HG03460 (cell line): ENCODE measurements around the gene MT1X.
A peak's percentile ranks its signal among the peaks of the same experiment; 100 is the strongest.

ENCODE experiments used
- ATAC-seq: cut with Tn5 transposase; IDR thresholded peaks from one replicate; pipeline ENCODE4 v1.9.1; 2021; ENCODE audit not compliant: unreplicated experiment

MT1X gene

GRCh38 chr16:56681939-56682702, at the start of gene MT1X:
Gene MT1X, plus strand, starts transcription at chr16:56682470. Its CDS starts 71 bp downstream, at chr16:56682541.
- peak; percentile 98 for ATAC-seq

GRCh38 chr16:56632848-56633365, 49.4 kb upstream of the MT1X start:
- no peak for ATAC-seq

- ATAC-seq = no peak
Measured at GRCh38 chr16:56633535-56633934, 48.7 kb upstream of the MT1X start.

DNA sequence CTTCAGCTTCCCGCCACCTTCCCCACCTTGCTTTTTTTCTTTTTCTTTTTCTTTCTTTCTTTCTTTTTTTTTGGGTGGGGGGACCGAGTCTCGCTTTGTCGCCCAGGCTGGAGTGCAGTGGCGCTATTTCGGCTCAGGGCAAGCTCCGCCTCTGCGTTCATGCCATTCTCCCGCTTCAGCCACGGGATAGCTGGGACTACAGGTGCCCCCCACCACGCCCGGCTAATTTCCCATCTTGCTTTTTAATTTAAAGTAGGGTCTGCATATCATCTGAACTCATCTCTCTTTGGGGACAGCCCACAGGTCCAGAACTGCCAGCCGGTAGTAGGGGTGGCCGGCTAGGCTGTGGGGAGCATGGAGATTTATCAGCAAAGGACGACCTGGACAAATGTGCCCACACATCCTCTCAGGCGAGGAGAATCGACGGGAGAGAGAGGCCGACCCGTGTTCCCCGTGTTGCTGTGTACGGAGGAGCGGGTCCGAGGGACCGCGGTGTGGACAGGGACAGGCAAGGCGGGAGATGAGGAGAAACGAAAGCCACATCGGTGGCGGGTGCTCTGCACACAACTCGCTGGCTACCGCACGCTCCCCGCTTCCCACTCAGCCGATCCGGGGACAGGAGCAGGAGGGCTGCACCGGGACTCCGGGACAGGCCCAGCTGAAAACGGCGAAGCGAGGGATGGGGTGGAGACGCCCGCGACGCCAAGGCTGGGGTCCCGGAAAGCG, 47.4 kb upstream of the MT1X start:
- ATAC-seq = no peak

GRCh38 chr16:56635441-56635967, 46.8 kb upstream of the MT1X start:
- no peak for ATAC-seq

GRCh38 chr16:56636616-56637413, 45.5 kb upstream of the MT1X start:
- no peak for ATAC-seq

DNA sequence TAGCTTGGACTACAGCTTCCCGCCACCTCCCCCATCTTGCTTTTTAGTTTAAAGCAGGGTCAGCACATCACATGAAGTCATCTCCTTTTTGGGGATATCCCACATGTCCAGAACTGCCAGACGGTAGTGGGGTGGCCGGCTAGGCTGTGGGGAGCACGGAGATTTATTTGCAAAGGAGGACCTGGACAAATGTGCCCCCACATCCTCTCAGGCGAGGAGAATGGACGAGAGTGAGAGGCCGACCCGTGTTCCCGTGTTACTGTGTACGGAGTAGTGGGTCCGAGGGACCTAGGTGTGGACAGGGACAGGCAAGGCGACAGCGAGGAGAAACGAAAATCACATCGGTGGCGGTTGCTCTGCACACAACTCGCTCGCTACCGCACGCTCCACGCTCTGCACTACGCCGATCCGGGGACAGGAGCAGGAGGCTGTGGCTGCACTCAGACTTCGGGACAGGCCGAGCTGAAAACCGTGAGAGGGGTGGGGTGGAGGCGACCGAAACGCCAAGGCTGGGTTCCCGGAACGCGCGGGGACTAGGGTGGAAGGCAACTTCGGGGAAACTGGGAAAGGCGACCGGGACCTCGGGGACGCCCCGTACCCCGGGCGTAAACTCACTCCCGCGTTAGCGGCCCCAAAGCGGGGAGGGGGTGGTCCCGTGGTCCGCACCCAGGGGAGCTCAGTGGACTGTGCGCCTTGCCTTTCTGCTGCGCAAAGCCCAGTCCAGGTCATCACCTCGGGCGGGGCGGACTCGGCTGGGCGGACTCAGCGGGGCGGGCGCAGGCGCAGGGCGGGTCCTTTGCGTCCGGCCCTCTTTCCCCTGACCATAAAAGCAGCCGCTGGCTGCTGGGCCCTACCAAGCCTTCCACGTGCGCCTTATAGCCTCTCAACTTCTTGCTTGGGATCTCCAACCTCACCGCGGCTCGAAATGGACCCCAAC, 44.2 kb upstream of the MT1X start, which contains the start of gene MT1A:
TSS of gene MT1A (plus strand) at position 853 of the 937 bp plus-strand sequence. CDS start at position 926, 73 bp downstream.
- ATAC-seq = no peak

GRCh38 chr16:56639045-56639444, 43.2 kb upstream of the MT1X start:
- ATAC-seq = no peak

- no peak for ATAC-seq
Measured at GRCh38 chr16:56640076-56640475, 42.2 kb upstream of the MT1X start.

GRCh38 chr16:56641166-56641565, 41.1 kb upstream of the MT1X start:
- no peak for ATAC-seq

GRCh38 chr16:56643080-56643778, 39.0 kb upstream of the MT1X start:
- peak; percentile 77 for ATAC-seq

GRCh38 chr16:56643833-56644232, 38.4 kb upstream of the MT1X start:
- no peak for ATAC-seq

GRCh38 chr16:56645311-56645710, 37.0 kb upstream of the MT1X start:
- ATAC-seq = no peak

- no peak for ATAC-seq
Measured at GRCh38 chr16:56645838-56646237, 36.4 kb upstream of the MT1X start.

- no peak for ATAC-seq
Measured at GRCh38 chr16:56647641-56648431, 34.4 kb upstream of the MT1X start.

DNA sequence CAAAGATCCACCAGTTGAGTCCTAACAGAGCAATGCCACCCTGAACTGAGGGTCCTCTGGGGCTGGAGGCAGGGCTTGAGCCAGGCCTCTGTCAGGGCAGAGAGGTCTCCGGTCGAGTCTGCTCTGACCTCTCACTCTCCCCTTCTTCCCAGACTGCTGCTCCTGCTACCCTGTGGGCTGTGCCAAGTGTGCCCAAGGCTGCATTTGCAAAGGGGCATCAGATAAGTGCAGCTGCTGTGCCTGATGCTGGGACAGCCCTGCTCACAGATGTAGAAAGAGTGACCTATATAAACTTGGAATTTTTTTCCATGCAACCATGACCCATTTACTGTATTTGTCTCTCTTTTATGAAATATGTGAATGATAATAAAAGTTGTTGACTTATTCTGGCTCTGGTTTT, 33.0 kb upstream of the MT1X start:
- no peak for ATAC-seq

- no peak for ATAC-seq
Measured at GRCh38 chr16:56649820-56650219, 32.5 kb upstream of the MT1X start.

DNA sequence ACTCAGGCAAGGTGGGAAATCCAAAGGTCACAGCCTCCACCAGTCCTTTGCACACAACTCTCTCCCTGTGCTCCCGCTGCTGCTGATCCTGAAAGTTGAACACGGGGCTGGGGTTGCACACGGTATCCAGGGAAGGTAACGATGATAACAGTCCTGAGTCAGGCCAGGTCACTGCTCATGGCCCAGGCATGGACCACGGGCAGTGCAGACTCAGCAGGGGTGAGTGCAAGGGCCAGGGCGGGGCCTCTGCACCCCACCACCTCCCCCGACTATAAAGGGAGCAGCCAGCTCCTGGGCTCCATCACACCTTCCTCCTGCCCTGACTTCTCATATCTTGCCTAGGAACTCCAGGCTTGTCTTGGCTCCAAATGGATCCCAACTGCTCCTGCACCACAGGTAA, 30.7 kb upstream of the MT1X start, which contains the start of gene MT1B:
TSS of gene MT1B (plus strand) at position 301 of the 400 bp plus-strand sequence. CDS start at position 369, 68 bp downstream.
- ATAC-seq = no peak
